Liver (tissue), 3 donors: ENCODE results near the gene MEGF6.

Source experiments
- CTCF ChIP-seq: fragments of 150-350 bp; IDR thresholded peaks from 2 replicates; pipeline ENCODE4 v1.5.1; 2017; ENCODE audit warnings: improper control_type of control experiment, low read depth, low read length; ENCODE audit not compliant: missing input control
- EGR1 ChIP-seq, 2 donors: IDR thresholded peaks; 2 replicates each; pipeline ENCODE4 v1.6.1; 2016 to 2018; ENCODE audit warnings: antibody characterized with exemption in 2 of 2, low read depth in 2 of 2
- JUND ChIP-seq, 2 donors: IDR thresholded peaks; 2 replicates each; pipeline ENCODE4 v1.6.1; 2016; ENCODE audit warnings: antibody characterized with exemption in 2 of 2
- TAF1 ChIP-seq: conservative IDR thresholded peaks from 2 replicates; pipeline ENCODE4 v1.6.1; 2016; ENCODE audit warnings: antibody characterized with exemption, mild to moderate bottlenecking
- TF ChIP-seq, protein P1 (sequence below): IDR thresholded peaks from 2 replicates; pipeline ENCODE4 v1.6.1; 2016; ENCODE audit warnings: antibody characterized with exemption
- TF ChIP-seq, protein P2 (sequence below): IDR thresholded peaks from 2 replicates; pipeline ENCODE4 v1.6.1; 2016; ENCODE audit warnings: antibody characterized with exemption
- donor health status: healthy.
- donor health status: healthy.

DNA sequence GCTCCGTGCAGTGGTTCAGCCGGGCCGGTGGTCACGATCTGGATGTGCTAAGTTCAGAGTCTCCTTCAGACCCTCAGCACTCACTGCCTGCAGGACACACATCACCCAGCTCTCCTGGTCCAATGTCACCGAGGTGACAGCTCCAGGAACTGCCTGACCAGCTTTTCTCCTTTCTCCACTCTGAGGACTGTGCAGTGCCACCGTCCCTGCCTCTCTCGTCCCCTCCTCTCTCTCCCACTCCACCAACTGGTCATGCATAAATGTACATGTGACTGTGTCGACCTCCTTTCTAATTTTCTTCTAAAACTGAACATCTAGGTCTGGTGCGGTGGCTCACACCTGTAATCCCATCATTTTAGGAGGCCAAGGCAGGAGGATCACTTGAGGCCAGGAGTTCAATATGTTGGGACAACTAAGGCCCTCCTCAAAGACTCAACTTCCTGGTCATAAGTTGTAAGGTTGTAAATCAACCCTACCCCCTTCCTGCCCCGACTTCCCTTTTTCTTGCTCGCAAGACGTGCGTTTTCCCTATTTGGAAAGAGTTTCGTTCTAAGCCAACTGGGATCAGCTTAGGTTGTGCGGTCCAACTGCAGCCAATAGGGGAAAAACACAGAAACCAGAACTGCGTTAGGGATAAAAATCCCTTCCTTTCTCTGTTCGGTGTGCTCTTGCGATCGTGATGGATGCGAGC lies 53.1 kb downstream of the MEGF6 start:
- TF ChIP-seq, protein P1, sequence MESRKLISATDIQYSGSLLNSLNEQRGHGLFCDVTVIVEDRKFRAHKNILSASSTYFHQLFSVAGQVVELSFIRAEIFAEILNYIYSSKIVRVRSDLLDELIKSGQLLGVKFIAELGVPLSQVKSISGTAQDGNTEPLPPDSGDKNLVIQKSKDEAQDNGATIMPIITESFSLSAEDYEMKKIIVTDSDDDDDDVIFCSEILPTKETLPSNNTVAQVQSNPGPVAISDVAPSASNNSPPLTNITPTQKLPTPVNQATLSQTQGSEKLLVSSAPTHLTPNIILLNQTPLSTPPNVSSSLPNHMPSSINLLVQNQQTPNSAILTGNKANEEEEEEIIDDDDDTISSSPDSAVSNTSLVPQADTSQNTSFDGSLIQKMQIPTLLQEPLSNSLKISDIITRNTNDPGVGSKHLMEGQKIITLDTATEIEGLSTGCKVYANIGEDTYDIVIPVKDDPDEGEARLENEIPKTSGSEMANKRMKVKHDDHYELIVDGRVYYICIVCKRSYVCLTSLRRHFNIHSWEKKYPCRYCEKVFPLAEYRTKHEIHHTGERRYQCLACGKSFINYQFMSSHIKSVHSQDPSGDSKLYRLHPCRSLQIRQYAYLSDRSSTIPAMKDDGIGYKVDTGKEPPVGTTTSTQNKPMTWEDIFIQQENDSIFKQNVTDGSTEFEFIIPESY: no peak
- no peak for TF ChIP-seq TAF1
- TF ChIP-seq EGR1 (IDR thresholded peaks at IDR 0.05; ENCODE audit: low read depth in 2 of 2): no peak
- TF ChIP-seq CTCF: no peak
- TF ChIP-seq JUND (IDR thresholded peaks at IDR 0.05): no peak
- TF ChIP-seq, protein P2, sequence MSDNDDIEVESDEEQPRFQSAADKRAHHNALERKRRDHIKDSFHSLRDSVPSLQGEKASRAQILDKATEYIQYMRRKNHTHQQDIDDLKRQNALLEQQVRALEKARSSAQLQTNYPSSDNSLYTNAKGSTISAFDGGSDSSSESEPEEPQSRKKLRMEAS: no peak
